Measurements from ENCODE around the gene CENPF.
A peak's percentile ranks its signal among the peaks of the same experiment; 100 is the strongest.
"Not testable (repeated sequence)": the region's sequence is repeated elsewhere in the genome, so short reads cannot be mapped to it uniquely, and the experiment has no call there.

The CENPF gene, protein sequence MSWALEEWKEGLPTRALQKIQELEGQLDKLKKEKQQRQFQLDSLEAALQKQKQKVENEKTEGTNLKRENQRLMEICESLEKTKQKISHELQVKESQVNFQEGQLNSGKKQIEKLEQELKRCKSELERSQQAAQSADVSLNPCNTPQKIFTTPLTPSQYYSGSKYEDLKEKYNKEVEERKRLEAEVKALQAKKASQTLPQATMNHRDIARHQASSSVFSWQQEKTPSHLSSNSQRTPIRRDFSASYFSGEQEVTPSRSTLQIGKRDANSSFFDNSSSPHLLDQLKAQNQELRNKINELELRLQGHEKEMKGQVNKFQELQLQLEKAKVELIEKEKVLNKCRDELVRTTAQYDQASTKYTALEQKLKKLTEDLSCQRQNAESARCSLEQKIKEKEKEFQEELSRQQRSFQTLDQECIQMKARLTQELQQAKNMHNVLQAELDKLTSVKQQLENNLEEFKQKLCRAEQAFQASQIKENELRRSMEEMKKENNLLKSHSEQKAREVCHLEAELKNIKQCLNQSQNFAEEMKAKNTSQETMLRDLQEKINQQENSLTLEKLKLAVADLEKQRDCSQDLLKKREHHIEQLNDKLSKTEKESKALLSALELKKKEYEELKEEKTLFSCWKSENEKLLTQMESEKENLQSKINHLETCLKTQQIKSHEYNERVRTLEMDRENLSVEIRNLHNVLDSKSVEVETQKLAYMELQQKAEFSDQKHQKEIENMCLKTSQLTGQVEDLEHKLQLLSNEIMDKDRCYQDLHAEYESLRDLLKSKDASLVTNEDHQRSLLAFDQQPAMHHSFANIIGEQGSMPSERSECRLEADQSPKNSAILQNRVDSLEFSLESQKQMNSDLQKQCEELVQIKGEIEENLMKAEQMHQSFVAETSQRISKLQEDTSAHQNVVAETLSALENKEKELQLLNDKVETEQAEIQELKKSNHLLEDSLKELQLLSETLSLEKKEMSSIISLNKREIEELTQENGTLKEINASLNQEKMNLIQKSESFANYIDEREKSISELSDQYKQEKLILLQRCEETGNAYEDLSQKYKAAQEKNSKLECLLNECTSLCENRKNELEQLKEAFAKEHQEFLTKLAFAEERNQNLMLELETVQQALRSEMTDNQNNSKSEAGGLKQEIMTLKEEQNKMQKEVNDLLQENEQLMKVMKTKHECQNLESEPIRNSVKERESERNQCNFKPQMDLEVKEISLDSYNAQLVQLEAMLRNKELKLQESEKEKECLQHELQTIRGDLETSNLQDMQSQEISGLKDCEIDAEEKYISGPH (N-terminal part only)

DNA sequence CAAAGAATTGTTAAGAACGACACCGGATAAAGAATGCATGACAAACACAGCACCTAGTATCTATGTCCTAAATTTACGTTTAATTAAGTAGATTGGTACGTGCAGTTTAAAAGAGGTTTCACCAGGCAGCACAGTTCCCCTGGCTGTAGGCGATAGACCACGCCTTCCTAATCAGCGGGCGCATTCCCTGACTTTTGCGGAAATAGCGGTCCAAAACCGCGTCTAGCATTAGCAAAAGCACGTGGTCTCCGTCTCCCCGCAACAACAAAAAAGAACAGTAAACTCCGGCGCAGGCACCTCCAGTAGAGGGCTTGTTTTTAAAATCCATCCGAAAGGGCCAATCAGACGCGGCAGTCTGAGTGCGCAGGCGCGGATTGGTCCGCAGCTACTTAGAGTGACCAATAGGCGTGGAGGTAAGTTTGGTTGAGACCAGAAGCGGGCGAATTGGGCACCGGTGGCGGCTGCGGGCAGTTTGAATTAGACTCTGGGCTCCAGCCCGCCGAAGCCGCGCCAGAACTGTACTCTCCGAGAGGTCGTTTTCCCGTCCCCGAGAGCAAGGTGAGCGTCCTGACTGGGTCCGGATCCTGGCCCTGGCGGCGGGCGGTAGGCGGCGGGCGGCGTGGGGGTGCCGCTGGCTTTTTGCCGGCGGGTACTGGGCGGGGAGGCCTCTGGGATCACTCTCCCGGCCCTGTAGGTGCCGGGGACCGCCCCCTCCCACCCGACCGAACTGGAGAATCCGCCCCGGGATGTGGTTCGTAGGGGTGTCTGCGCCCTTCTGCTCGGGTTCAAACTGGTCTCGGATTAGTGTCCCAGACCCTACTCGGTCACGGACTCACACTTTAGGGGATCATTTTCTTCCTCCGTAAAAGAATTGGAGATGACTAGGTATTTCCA, at the start of gene CENPF:
CENPF (plus strand) TSS at position 432 of the 894 bp plus-strand sequence. CDS start 10,560 bp downstream, outside the sequence.
- DNase-seq (ENCODE audit: low spot score), result peak; percentile 100

- DNase-seq (ENCODE audit: low spot score), result peak; percentile 87
Measured at GRCh38 chr1:214557952-214558735, 44.9 kb upstream of the CENPF start.

DNA sequence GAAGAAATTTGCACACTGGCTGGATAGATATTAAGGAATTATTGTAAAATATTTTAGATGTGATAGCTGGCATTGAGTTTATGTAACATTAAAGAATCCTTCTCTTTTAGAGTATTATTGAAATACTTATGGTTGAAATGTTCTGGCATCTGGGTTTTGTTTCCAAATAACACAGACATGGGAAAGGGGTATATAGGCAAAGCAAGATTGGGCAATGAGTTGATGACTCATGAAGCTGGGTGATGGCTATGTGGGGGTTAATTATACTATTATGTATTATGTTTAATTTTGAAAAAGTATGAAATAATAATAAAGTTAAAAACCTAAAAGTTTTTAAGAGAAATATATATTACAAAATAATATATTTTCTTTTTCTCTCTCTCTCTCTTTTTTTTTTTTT, 39.1 kb upstream of the CENPF start:
- no peak for DNase-seq (ENCODE audit: low spot score)

- DNase-seq (ENCODE audit: low spot score), result no peak
Measured at GRCh38 chr1:214565310-214565709, 37.7 kb upstream of the CENPF start.

GRCh38 chr1:214566158-214567104, 36.6 kb upstream of the CENPF start:
- DNase-seq (ENCODE audit: low spot score), result peak; percentile 90

DNA sequence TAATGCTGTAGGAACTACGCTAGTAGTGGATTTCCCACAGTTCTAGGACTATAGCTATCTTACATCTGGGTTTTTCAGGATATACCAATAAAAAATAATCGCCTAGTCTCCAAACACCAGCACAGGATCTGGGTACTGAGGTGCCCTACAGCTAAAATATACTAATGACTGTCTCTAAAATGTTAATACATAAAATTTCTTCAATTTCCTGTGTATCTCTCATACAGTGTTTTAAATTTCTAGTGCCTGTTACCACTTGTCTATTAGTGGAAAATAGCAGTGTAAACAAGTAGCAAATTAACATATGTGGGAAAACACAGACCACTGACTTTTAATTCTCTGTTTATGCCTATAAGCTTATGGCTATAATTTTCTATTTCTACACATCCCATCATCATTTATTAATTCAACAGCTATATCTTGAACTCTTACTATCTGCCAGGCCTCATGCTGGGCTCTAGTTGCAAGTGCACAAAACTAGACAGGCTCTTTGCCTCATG, 35.5 kb upstream of the CENPF start:
- no peak for DNase-seq (ENCODE audit: low spot score)

- DNase-seq (ENCODE audit: low spot score), result no peak
Measured at GRCh38 chr1:214568328-214568727, 34.7 kb upstream of the CENPF start.

- peak; percentile 79 for DNase-seq (ENCODE audit: low spot score)
Measured at GRCh38 chr1:214569357-214570004, 33.5 kb upstream of the CENPF start.

DNA sequence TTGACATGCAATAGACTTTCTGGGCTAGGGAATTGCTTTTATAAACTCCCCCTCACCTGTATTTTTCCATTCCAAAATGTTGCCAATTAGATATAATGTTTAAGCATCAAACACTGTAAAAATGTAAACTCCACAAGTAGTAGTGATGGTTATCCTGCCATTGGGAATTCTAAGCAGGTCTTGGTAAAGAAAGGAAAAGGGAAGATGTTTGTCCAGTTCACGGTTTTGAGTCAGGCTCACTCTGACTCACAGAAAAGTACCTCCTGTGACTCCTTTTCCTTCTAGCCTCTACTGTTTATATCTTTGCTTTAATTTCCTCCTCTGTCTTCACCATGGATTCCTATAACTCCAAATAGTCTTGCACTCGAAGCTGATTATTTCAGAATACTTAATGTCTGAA, 32.6 kb upstream of the CENPF start:
- DNase-seq (ENCODE audit: low spot score), result peak; percentile 61

DNA sequence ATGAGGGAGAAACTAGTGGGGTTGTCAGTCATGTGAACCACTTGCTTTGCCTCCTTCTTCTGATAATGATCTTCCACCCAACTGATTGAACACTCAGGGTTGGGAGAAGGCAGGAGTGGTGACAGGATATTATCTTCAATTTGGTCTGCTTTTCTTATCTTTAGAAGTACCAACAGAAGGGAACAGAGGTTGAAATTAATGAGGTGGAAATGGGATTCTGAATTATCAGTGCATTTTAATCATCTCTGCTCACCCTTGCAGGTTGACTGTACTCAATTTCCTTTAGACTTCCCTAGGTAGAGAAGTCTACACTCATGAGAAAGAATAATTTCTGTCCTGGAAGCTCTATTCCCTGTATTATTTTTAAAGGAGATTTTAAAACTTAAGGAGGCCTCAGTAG, 31.7 kb upstream of the CENPF start:
- no peak for DNase-seq (ENCODE audit: low spot score)

GRCh38 chr1:214573386-214574318, 29.3 kb upstream of the CENPF start:
- DNase-seq (ENCODE audit: low spot score), result no peak

- no peak for DNase-seq (ENCODE audit: low spot score)
Measured at GRCh38 chr1:214574598-214575411, 28.2 kb upstream of the CENPF start.

DNA sequence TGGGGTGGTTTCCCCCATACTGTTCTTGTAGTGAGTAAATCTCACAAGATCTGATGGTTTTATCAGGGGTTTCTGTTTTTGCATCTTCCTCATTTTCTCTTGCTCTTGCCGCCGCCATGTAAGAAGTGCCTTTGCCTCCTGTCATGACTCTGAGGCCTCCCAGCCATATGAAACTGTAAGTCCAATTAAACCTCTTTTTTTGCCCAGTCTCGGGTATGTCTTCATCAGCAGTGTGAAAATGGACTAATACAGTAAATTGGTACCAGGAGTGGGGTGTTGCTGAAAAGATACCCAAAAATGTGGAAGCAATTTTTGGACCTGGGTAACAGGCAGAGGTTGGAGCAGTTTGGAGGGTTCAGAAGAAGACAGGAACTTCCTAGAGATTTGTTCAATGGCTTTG, 26.9 kb upstream of the CENPF start:
- not testable (repeated sequence) for DNase-seq (ENCODE audit: low spot score)

DNA sequence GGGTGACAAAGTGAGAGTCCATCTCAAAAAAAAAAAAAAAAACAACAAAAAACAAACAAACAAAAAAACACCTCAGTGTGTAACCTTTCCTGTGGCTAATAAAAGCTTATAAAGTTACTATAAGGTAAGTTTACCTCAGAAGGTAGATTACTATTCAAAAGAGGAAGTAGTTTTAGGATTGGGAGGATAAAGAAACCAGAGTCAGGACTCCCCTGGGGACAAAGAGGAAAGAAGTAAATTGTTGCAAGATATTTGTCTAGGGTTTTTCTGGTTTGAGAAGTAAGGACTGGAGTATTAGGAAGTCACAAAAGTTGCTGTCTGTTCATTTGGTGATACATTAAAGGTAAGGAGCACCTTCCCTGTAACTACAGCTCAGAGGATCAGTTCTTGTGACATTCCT, 23.8 kb upstream of the CENPF start:
- DNase-seq (ENCODE audit: low spot score), result no peak

DNA sequence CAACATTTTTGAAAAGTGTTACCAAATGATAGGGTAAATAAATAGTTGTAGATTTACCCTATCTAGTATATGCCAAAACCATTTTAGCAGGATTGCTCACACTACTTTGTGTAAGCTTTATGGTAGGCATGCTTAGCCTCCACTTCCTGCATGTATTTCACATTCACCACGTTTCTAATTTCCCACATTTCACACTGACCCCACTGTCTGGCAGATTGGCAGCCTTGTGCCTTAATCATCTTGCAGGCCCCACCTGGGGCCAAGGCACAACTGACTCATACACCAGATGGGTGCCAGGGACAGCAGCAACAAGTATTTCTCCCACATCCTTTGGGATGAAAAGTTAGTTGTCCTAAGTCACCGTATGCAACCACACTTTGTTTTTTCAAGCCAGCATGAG, 21.2 kb upstream of the CENPF start:
- DNase-seq (ENCODE audit: low spot score), result peak; percentile 77

- DNase-seq (ENCODE audit: low spot score), result no peak
Measured at GRCh38 chr1:214582289-214582891, 20.6 kb upstream of the CENPF start.

Measured in RKO (cell line).